HEK293 (cell line): ENCODE data around the gene FCHSD1.

Experiments used
- CTCF ChIA-PET: fragments of 350-600 bp; formaldehyde crosslinking; extraction: SDS; loops from one replicate; lab custom pipeline; 2021; ENCODE audit warnings: antibody characterized with exemption; lab: Yijun Ruan, JAX
- POLR2A ChIA-PET: fragments of 300-600 bp; formaldehyde crosslinking; extraction: SDS; loops from one replicate; lab custom pipeline; 2020; ENCODE audit warnings: antibody characterized with exemption, inconsistent platforms; lab: Yijun Ruan, JAX
- H3K27ac ChIP-seq: fragments of 200-500 bp; sonication (Bioruptor generic); 2 replicates; pipeline ENCODE4 v1.5.1; 2014; ENCODE audit warnings: low read depth, low read length, control low read depth, inconsistent platforms; ENCODE audit errors: extremely low read depth
- H3K36me3 ChIP-seq, 2 experiments: fragments of 200-500 bp in 1 of 2; sonication (Bioruptor generic) in 1 of 2; 1 replicate in 1 of 2; 2 replicates in 1 of 2; pipeline ENCODE4 v1.5.1; 2014 to 2017; ENCODE audit warnings: inconsistent platforms in 2 of 2, low read length in 2 of 2; ENCODE audit not compliant: control insufficient read depth in 2 of 2, insufficient read depth in 1 of 2
- H3K4me1 ChIP-seq: fragments of 200-500 bp; sonication (Bioruptor generic); 2 replicates; pipeline ENCODE4 v1.5.1; 2014; ENCODE audit warnings: mild to moderate bottlenecking, low read length, inconsistent platforms; ENCODE audit not compliant: control insufficient read depth, insufficient read depth
- H3K4me3 ChIP-seq: 2 replicates; pipeline ENCODE4 v1.5.1; 2011; ENCODE audit warnings: low read depth, mild to moderate bottlenecking, control low read depth, low read length, moderate library complexity
- H3K9me3 ChIP-seq: fragments of 200-500 bp; sonication (Bioruptor generic); 2 replicates; pipeline ENCODE4 v1.5.1; 2014; ENCODE audit warnings: low read depth, low read length, inconsistent platforms; ENCODE audit not compliant: control insufficient read depth, insufficient read depth
- KLF1 ChIP-seq: fragments of 450-650 bp; formaldehyde crosslinking; IDR thresholded peaks from 2 replicates; pipeline ENCODE4 v1.5.1; 2016; ENCODE audit warnings: missing biosample characterization, missing genetic modification characterization
- SETDB1 ChIP-seq: IDR thresholded peaks from one replicate; pipeline ENCODE4 v1.6.1; 2017; ENCODE audit warnings: mild to moderate bottlenecking, low read length, moderate library complexity, mixed read lengths; ENCODE audit not compliant: insufficient read length
- YY2 ChIP-seq: fragments of 450-650 bp; formaldehyde crosslinking; IDR thresholded peaks from 2 replicates; pipeline ENCODE4 v1.5.1; 2016; ENCODE audit warnings: missing biosample characterization, missing genetic modification characterization
- ZBTB1 ChIP-seq: fragments of 450-650 bp; formaldehyde crosslinking; IDR thresholded peaks from 2 replicates; pipeline ENCODE4 v1.5.1; 2016; ENCODE audit warnings: missing biosample characterization, missing genetic modification characterization
- ZBTB17 ChIP-seq: fragments of 450-650 bp; formaldehyde crosslinking; IDR thresholded peaks from 2 replicates; pipeline ENCODE4 v1.5.1; 2016; ENCODE audit warnings: missing biosample characterization, missing genetic modification characterization
- ZBTB49 ChIP-seq: fragments of 450-650 bp; formaldehyde crosslinking; IDR thresholded peaks from 2 replicates; pipeline ENCODE4 v1.5.1; 2016; ENCODE audit warnings: missing biosample characterization, missing genetic modification characterization, low read depth
- ZNF112 ChIP-seq: fragments of 450-650 bp; formaldehyde crosslinking; IDR thresholded peaks from 2 replicates; pipeline ENCODE4 v1.5.0; 2017; ENCODE audit warnings: missing biosample characterization, missing genetic modification characterization
- ZNF146 ChIP-seq: fragments of 450-650 bp; formaldehyde crosslinking; IDR thresholded peaks from 2 replicates; pipeline ENCODE4 v1.5.1; 2016; ENCODE audit warnings: missing biosample characterization, missing genetic modification characterization
- ZNF2 ChIP-seq: fragments of 450-650 bp; formaldehyde crosslinking; IDR thresholded peaks from 2 replicates; pipeline ENCODE4 v1.5.1; 2016; ENCODE audit warnings: missing biosample characterization, missing genetic modification characterization
- ZNF202 ChIP-seq: fragments of 450-650 bp; formaldehyde crosslinking; IDR thresholded peaks from 2 replicates; pipeline ENCODE4 v1.5.1; 2016; ENCODE audit warnings: missing biosample characterization, missing genetic modification characterization, borderline replicate concordance
- ZNF239 ChIP-seq: fragments of 450-650 bp; formaldehyde crosslinking; IDR thresholded peaks from 2 replicates; pipeline ENCODE4 v1.5.1; 2016; ENCODE audit warnings: missing biosample characterization, missing genetic modification characterization
- ZNF341 ChIP-seq: fragments of 450-650 bp; formaldehyde crosslinking; IDR thresholded peaks from 2 replicates; pipeline ENCODE4; 2016; ENCODE audit warnings: low read depth, missing biosample characterization, missing genetic modification characterization
- ZNF423 ChIP-seq: fragments of 450-650 bp; formaldehyde crosslinking; IDR thresholded peaks from 2 replicates; pipeline ENCODE4 v1.5.1; 2016; ENCODE audit warnings: missing biosample characterization, missing genetic modification characterization
- ZNF473 ChIP-seq: fragments of 450-650 bp; formaldehyde crosslinking; IDR thresholded peaks from 2 replicates; pipeline ENCODE4 v1.5.1; 2017; ENCODE audit warnings: missing biosample characterization, missing genetic modification characterization
- ZNF530 ChIP-seq: fragments of 450-650 bp; formaldehyde crosslinking; IDR thresholded peaks from 2 replicates; pipeline ENCODE4 v1.5.1; 2016; ENCODE audit warnings: low read depth, missing biosample characterization, missing genetic modification characterization
- ZNF776 ChIP-seq: fragments of 450-650 bp; formaldehyde crosslinking; IDR thresholded peaks from 2 replicates; pipeline ENCODE4 v1.5.0; 2017; ENCODE audit warnings: missing biosample characterization, missing genetic modification characterization, borderline replicate concordance
- ZXDB ChIP-seq: fragments of 450-650 bp; formaldehyde crosslinking; IDR thresholded peaks from 2 replicates; pipeline ENCODE4 v1.5.1; 2016; ENCODE audit warnings: missing biosample characterization, missing genetic modification characterization
- TF ChIP-seq, protein P1 (sequence below): fragments of 450-650 bp; formaldehyde crosslinking; IDR thresholded peaks from 2 replicates; pipeline ENCODE4 v1.5.1; 2016; ENCODE audit warnings: missing biosample characterization, missing genetic modification characterization
- TF ChIP-seq, protein P2 (sequence below): sonication (generic); formaldehyde crosslinking; IDR thresholded peaks from 2 replicates; pipeline ENCODE4 v1.8.1; 2022; ENCODE audit warnings: mild to moderate bottlenecking, moderate library complexity, missing genetic modification reagents
- TF ChIP-seq, protein P3 (sequence below): fragments of 450-650 bp; formaldehyde crosslinking; IDR thresholded peaks from 2 replicates; pipeline ENCODE4 v1.5.1; 2016; ENCODE audit warnings: missing biosample characterization, missing genetic modification characterization
- TF ChIP-seq, protein P4 (sequence below): fragments of 450-650 bp; formaldehyde crosslinking; IDR thresholded peaks from 2 replicates; pipeline ENCODE4 v1.5.1; 2016; ENCODE audit warnings: missing biosample characterization, missing genetic modification characterization
- TF ChIP-seq, protein P5 (sequence below): fragments of 450-650 bp; formaldehyde crosslinking; IDR thresholded peaks from 2 replicates; pipeline ENCODE4 v1.5.1; 2017; ENCODE audit warnings: missing biosample characterization, missing genetic modification characterization

FCHSD1 gene

DNA sequence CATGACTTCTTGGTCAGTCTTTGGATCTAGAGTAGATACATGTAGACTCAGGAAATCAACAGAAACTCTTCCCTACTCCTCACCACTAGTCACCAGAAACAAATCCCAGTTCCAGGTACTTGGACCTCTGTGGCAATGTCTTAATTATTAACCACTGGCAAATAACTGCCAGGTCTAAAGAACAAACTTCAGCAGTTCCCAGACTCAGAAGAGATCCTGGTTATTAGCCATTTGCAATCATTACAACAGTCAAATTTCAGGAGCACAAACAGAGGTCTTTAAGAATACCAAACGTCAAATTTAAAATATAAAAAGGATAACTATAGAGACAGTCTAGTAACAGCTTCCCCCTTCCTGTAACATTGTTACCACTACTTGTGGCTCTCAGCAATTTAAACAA, 42.7 kb downstream of the FCHSD1 start (continued):
- TF ChIP-seq ZNF239 (tag by site-specific recombination) (no peak), ZNF473 (tag by site-specific recombination) (no peak), ZNF341 (tag by site-specific recombination) (no peak), ZNF112 (tag by site-specific recombination) (no peak), YY2 (tag by site-specific recombination) (no peak), ZBTB49 (tag by site-specific recombination) (no peak), ZBTB17 (tag by site-specific recombination) (no peak), SETDB1 (no peak), ZXDB (tag by site-specific recombination) (no peak)
- TF ChIP-seq, protein P1, sequence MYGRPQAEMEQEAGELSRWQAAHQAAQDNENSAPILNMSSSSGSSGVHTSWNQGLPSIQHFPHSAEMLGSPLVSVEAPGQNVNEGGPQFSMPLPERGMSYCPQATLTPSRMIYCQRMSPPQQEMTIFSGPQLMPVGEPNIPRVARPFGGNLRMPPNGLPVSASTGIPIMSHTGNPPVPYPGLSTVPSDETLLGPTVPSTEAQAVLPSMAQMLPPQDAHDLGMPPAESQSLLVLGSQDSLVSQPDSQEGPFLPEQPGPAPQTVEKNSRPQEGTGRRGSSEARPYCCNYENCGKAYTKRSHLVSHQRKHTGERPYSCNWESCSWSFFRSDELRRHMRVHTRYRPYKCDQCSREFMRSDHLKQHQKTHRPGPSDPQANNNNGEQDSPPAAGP (tag by site-specific recombination) = no peak
- TF ChIP-seq, protein P2, sequence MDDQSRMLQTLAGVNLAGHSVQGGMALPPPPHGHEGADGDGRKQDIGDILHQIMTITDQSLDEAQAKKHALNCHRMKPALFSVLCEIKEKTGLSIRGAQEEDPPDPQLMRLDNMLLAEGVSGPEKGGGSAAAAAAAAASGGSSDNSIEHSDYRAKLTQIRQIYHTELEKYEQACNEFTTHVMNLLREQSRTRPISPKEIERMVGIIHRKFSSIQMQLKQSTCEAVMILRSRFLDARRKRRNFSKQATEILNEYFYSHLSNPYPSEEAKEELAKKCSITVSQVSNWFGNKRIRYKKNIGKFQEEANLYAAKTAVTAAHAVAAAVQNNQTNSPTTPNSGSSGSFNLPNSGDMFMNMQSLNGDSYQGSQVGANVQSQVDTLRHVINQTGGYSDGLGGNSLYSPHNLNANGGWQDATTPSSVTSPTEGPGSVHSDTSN (CRISPR knock-in tag) = no peak
- TF ChIP-seq, protein P3, sequence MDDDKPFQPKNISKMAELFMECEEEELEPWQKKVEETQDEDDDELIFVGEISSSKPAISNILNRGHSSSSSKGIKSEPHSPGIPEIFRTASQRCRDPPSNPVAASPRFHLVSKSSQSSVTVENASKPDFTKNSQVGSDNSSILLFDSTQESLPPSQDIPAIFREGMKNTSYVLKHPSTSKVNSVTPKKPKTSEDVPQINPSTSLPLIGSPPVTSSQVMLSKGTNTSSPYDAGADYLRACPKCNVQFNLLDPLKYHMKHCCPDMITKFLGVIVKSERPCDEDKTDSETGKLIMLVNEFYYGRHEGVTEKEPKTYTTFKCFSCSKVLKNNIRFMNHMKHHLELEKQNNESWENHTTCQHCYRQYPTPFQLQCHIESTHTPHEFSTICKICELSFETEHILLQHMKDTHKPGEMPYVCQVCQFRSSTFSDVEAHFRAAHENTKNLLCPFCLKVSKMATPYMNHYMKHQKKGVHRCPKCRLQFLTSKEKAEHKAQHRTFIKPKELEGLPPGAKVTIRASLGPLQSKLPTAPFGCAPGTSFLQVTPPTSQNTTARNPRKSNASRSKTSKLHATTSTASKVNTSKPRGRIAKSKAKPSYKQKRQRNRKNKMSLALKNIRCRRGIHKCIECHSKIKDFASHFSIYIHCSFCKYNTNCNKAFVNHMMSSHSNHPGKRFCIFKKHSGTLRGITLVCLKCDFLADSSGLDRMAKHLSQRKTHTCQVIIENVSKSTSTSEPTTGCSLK = no peak
- TF ChIP-seq, all 188 proteins: peak for 0

GRCh38 chr5:141608046-141608445, 43.2 kb downstream of the FCHSD1 start:
- POLR2A ChIA-PET = interaction anchor here (1.3 kb wide), 1 partner anchor 10 kb away, joined by 7 read pairs; no protein-coding TSS in a partner anchor
- CTCF ChIA-PET = interaction anchor here (0.5 to 3.7 kb wide), 5 partner anchors 10 to 390 kb away, joined by 3 to 25 read pairs (median 6); partner anchors contain the start of gene DIAPH1
- H3K4me1 ChIP-seq = peaks cover 6% of the 10 kb centered on the region; the same call in 1 of the 2 replicates
- H3K4me3 ChIP-seq = no peak overlapping the region
- H3K36me3 ChIP-seq = peaks cover 0 to 3% of the 10 kb centered on the region in 2 experiments; a peak in 1 of 3 replicates
- H3K9me3 ChIP-seq = no peaks in the 10 kb centered on the region
- no peak overlapping the region for H3K27ac ChIP-seq
- TF ChIP-seq ZNF202 (tag by site-specific recombination) = no peak
- TF ChIP-seq ZNF776 = no peak
- TF ChIP-seq, protein P4, sequence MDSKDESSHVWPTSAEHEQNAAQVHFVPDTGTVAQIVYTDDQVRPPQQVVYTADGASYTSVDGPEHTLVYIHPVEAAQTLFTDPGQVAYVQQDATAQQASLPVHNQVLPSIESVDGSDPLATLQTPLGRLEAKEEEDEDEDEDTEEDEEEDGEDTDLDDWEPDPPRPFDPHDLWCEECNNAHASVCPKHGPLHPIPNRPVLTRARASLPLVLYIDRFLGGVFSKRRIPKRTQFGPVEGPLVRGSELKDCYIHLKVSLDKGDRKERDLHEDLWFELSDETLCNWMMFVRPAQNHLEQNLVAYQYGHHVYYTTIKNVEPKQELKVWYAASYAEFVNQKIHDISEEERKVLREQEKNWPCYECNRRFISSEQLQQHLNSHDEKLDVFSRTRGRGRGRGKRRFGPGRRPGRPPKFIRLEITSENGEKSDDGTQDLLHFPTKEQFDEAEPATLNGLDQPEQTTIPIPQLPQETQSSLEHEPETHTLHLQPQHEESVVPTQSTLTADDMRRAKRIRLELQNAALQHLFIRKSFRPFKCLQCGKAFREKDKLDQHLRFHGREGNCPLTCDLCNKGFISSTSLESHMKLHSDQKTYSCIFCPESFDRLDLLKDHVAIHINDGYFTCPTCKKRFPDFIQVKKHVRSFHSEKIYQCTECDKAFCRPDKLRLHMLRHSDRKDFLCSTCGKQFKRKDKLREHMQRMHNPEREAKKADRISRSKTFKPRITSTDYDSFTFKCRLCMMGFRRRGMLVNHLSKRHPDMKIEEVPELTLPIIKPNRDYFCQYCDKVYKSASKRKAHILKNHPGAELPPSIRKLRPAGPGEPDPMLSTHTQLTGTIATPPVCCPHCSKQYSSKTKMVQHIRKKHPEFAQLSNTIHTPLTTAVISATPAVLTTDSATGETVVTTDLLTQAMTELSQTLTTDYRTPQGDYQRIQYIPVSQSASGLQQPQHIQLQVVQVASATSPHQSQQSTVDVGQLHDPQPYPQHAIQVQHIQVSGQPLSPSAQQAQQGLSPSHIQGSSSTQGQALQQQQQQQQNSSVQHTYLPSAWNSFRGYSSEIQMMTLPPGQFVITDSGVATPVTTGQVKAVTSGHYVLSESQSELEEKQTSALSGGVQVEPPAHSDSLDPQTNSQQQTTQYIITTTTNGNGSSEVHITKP (tag by site-specific recombination) = no peak
- TF ChIP-seq ZNF530 = no peak
- no peak for TF ChIP-seq ZNF2 (tag by site-specific recombination)
- TF ChIP-seq, protein P5, sequence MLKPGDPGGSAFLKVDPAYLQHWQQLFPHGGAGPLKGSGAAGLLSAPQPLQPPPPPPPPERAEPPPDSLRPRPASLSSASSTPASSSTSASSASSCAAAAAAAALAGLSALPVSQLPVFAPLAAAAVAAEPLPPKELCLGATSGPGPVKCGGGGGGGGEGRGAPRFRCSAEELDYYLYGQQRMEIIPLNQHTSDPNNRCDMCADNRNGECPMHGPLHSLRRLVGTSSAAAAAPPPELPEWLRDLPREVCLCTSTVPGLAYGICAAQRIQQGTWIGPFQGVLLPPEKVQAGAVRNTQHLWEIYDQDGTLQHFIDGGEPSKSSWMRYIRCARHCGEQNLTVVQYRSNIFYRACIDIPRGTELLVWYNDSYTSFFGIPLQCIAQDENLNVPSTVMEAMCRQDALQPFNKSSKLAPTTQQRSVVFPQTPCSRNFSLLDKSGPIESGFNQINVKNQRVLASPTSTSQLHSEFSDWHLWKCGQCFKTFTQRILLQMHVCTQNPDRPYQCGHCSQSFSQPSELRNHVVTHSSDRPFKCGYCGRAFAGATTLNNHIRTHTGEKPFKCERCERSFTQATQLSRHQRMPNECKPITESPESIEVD = no peak
- TF ChIP-seq, protein P2 (CRISPR knock-in tag) = no peak
- TF ChIP-seq KLF1 (tag by site-specific recombination) = no peak
- no peak for TF ChIP-seq ZNF341 (tag by site-specific recombination)
- TF ChIP-seq ZNF146 (tag by site-specific recombination) = no peak
- TF ChIP-seq ZBTB1 = no peak
- TF ChIP-seq ZNF423 (tag by site-specific recombination) = no peak
